WTC11 (cell line): ENCODE data around the gene F2RL3. TPM values are rescaled to one million over a fixed set of nuclear protein-coding genes. Genes with fewer than 3 reads are reported as not detected.

Experiments
- ATAC-seq: fragments of 200-7000 bp; cut with Tn5 transposase; 2 replicates; pipeline ENCODE4 v1.10.0; 2021; ENCODE audit warnings: mild to moderate bottlenecking, moderate library complexity
- CTCF ChIA-PET: fragments of 300-600 bp; sonication (Branson Sonifier 250); formaldehyde crosslinking; loops from one replicate; lab custom pipeline; 2021; ENCODE audit warnings: antibody characterized with exemption; lab: Charles Lee
- POLR2A ChIA-PET: fragments of 350-600 bp; sonication (Branson Sonifier 250); formaldehyde crosslinking; loops from one replicate; lab custom pipeline; 2021; ENCODE audit warnings: antibody characterized with exemption; lab: Charles Lee
- DNase-seq: peaks from one replicate; pipeline ENCODE4 v3.0.0; 2021; ENCODE audit warnings: low spot score
- H3K27ac Mint-ChIP-seq: 2 replicates; pipeline ENCODE4 v1.8.0; 2021; ENCODE audit warnings: mixed read lengths
- H3K27me3 Mint-ChIP-seq: 2 replicates; pipeline ENCODE4 v1.8.0; 2021; ENCODE audit warnings: low read depth, mild to moderate bottlenecking, moderate library complexity, mixed read lengths
- H3K36me3 Mint-ChIP-seq: 2 replicates; pipeline ENCODE4 v1.8.0; 2021; ENCODE audit warnings: mixed read lengths
- H3K4me1 Mint-ChIP-seq: 2 replicates; pipeline ENCODE4 v1.8.0; 2022; ENCODE audit warnings: mixed read lengths
- H3K4me3 Mint-ChIP-seq: 2 replicates; pipeline ENCODE4 v1.8.0; 2021; ENCODE audit warnings: mild to moderate bottlenecking, moderate library complexity, mixed read lengths
- H3K9me3 Mint-ChIP-seq: 2 replicates; pipeline ENCODE4 v1.8.0; 2021; ENCODE audit warnings: mixed read lengths
- AFF4 ChIP-seq: sonication (generic); formaldehyde crosslinking; IDR thresholded peaks from 2 replicates; pipeline ENCODE4 v1.8.1; 2023; ENCODE audit warnings: mild to moderate bottlenecking, missing genetic modification reagents, borderline replicate concordance
- CBFB ChIP-seq: sonication (generic); formaldehyde crosslinking; IDR thresholded peaks from 2 replicates; pipeline ENCODE4 v1.8.1; 2022; ENCODE audit warnings: mild to moderate bottlenecking, low read depth, missing genetic modification reagents
- ERG ChIP-seq: fragments of 250-450 bp; sonication (Bioruptor Pico); IDR thresholded peaks from 2 replicates; pipeline ENCODE4 v1.8.0; 2021; ENCODE audit warnings: mild to moderate bottlenecking
- FOXJ3 ChIP-seq: sonication (generic); formaldehyde crosslinking; IDR thresholded peaks from 2 replicates; pipeline ENCODE4 v1.9.0; 2021; ENCODE audit warnings: missing genetic modification reagents, mild to moderate bottlenecking, borderline replicate concordance
- IRF1 ChIP-seq: sonication (generic); formaldehyde crosslinking; IDR thresholded peaks from 2 replicates; pipeline ENCODE4 v1.8.0; 2023; ENCODE audit warnings: missing genetic modification reagents
- KAT7 ChIP-seq: sonication (generic); formaldehyde crosslinking; IDR thresholded peaks from 2 replicates; pipeline ENCODE4 v1.8.1; 2023; ENCODE audit warnings: missing genetic modification reagents, mild to moderate bottlenecking, borderline replicate concordance
- MLX ChIP-seq: sonication (generic); formaldehyde crosslinking; IDR thresholded peaks from 2 replicates; pipeline ENCODE4 v1.8.1; 2023; ENCODE audit warnings: mild to moderate bottlenecking, missing genetic modification reagents, moderate library complexity
- MYBL2 ChIP-seq: sonication (generic); formaldehyde crosslinking; IDR thresholded peaks from 2 replicates; pipeline ENCODE4 v1.8.1; 2023; ENCODE audit warnings: mild to moderate bottlenecking, moderate library complexity, missing genetic modification reagents
- NR2C2 ChIP-seq: sonication (generic); formaldehyde crosslinking; IDR thresholded peaks from 2 replicates; pipeline ENCODE4 v1.8.0; 2022; ENCODE audit warnings: mild to moderate bottlenecking, missing genetic modification reagents
- PREB ChIP-seq: sonication (generic); formaldehyde crosslinking; IDR thresholded peaks from 2 replicates; pipeline ENCODE4 v1.8.1; 2022; ENCODE audit warnings: mild to moderate bottlenecking, missing genetic modification reagents, moderate library complexity, borderline replicate concordance
- SMAD3 ChIP-seq: sonication (generic); formaldehyde crosslinking; IDR thresholded peaks from 2 replicates; pipeline ENCODE4 v1.8.0; 2022; ENCODE audit warnings: missing genetic modification reagents, mild to moderate bottlenecking, borderline replicate concordance
- STAT6 ChIP-seq: sonication (generic); formaldehyde crosslinking; conservative IDR thresholded peaks from 2 replicates; pipeline ENCODE4 v1.8.1; 2023; ENCODE audit warnings: mild to moderate bottlenecking, low read depth, missing genetic modification reagents, moderate library complexity
- TP53 ChIP-seq: sonication (generic); formaldehyde crosslinking; IDR thresholded peaks from 2 replicates; pipeline ENCODE4 v1.8.1; 2023; ENCODE audit warnings: mild to moderate bottlenecking, missing genetic modification reagents
- ZBTB21 ChIP-seq: sonication (generic); formaldehyde crosslinking; IDR thresholded peaks from 2 replicates; pipeline ENCODE4 v1.8.1; 2023; ENCODE audit warnings: mild to moderate bottlenecking, missing genetic modification reagents, borderline replicate concordance
- ZNF317 ChIP-seq: sonication (generic); formaldehyde crosslinking; IDR thresholded peaks from 2 replicates; pipeline ENCODE4 v1.8.1; 2023; ENCODE audit warnings: low read depth, mild to moderate bottlenecking, moderate library complexity, missing genetic modification reagents, borderline replicate concordance
- total RNA-seq: library from RNA; stranded (reverse); gene quantifications from 3 replicates; pipeline ENCODE4 v1.2.3, GENCODE V29; 2021

F2RL3 gene
- total RNA-seq, 1 experiment from 2014 or later: 0.11 TPM

- no peak overlapping the region for H3K4me3 Mint-ChIP-seq
- no peak for TF ChIP-seq MLX (CRISPR knock-in tag)
- no peak for TF ChIP-seq ZBTB21
- no peak for TF ChIP-seq KAT7 (CRISPR knock-in tag)
- TF ChIP-seq AFF4: no peak
- TF ChIP-seq, all 79 proteins: peak for 0
- DNase-seq (no peak), ATAC-seq (no peak)
- no peaks in the 10 kb centered on the region for H3K36me3 Mint-ChIP-seq
- H3K27me3 Mint-ChIP-seq: no peaks in the 10 kb centered on the region
- ChIA-PET POLR2A (no interaction called here), CTCF (interaction anchor here (1.4 kb wide), 1 partner anchor 175 kb away, joined by 4 read pairs; no protein-coding TSS in a partner anchor)
- no peaks in the 10 kb centered on the region for H3K4me1 Mint-ChIP-seq
- no peaks in the 10 kb centered on the region for H3K9me3 Mint-ChIP-seq
- no peak overlapping the region for H3K27ac Mint-ChIP-seq
Measured at GRCh38 chr19:16889366-16889882, 625 bp downstream of the F2RL3 start.

- CTCF ChIA-PET: interaction anchor here (0.8 kb wide), 1 partner anchor 10 kb away, joined by 3 read pairs; no protein-coding TSS in a partner anchor
- Mint-ChIP-seq H3K4me1 (no peaks in the 10 kb centered on the region), H3K4me3 (no peak overlapping the region), H3K9me3 (no peaks in the 10 kb centered on the region), H3K27me3 (peaks cover 5% of the 10 kb centered on the region; the same call in 1 of the 2 replicates), H3K27ac (no peak overlapping the region), H3K36me3 (no peaks in the 10 kb centered on the region)
- ATAC-seq (peak; percentile 22; the same call in 1 of the 2 replicates), DNase-seq (no peak)
- POLR2A ChIA-PET: no interaction called here
- TF ChIP-seq MYBL2 (CRISPR knock-in tag) (no peak), NR2C2 (no peak), ERG (no peak), CBFB (CRISPR knock-in tag) (no peak), TP53 (CRISPR knock-in tag) (no peak), PREB (CRISPR knock-in tag) (no peak), STAT6 (CRISPR knock-in tag) (no peak), FOXJ3 (CRISPR knock-in tag) (no peak), ZNF317 (CRISPR knock-in tag) (no peak), IRF1 (no peak), SMAD3 (CRISPR knock-in tag) (no peak)
Measured at GRCh38 chr19:16889883-16890460, 1.2 kb downstream of the F2RL3 start.
